Stimulated activated CD8-positive, alpha-beta memory T cell treated with anti-CD3 and anti-CD28 coated beads, Interleukin-15, amount 100 ng/mL, for 1 hour (primary cell): ENCODE data around the gene NPTX2.

Experiments used
- DNase-seq: peaks from one replicate; pipeline ENCODE4 v3.0.0-alpha.2; 2020; ENCODE audit warnings: low read depth

The NPTX2 gene

GRCh38 chr7:98654524-98655272 lies 37.6 kb downstream of the NPTX2 start:
- no peak for DNase-seq

- no peak for DNase-seq
Measured at GRCh38 chr7:98655611-98656010, 38.5 kb downstream of the NPTX2 start.

DNA sequence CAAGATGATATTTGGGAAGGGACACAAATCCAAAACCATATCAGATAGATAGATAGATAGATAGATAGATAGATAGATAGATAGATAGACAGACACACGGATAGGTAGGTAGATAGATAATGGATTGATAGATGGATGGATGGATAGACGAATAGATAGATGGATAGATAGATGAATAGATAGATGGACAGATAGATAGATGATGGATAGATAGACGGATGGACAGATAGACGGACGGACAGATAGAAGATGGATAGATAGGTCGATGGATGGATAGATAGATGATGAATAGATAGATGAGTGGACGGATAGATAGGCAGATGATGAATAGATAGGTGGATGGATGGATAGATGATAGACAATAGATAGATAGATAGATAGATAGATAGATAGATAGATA lies 39.8 kb downstream of the NPTX2 start:
- DNase-seq: no peak

- DNase-seq: no peak
Measured at GRCh38 chr7:98657736-98658135, 40.7 kb downstream of the NPTX2 start.

DNA sequence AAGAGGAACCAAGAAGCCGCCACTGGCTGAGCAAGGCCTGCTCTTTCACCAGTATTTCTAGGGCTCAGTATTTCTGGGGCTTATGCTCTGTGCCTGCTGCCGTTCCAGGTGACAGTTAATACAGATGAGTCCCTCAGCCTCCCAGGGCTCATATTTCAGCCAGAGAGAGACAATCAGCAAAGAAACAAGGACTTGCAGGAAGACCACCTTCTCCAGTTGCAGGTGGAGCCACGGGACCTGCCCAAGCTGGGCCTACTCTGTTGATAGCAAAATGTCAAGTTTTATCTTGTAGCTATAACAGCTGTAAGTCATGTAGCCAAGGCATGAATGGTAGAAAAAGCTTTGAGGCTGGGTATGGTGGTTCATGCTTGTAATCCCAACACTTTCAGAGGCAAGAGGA lies 42.7 kb downstream of the NPTX2 start:
- no peak for DNase-seq

DNA sequence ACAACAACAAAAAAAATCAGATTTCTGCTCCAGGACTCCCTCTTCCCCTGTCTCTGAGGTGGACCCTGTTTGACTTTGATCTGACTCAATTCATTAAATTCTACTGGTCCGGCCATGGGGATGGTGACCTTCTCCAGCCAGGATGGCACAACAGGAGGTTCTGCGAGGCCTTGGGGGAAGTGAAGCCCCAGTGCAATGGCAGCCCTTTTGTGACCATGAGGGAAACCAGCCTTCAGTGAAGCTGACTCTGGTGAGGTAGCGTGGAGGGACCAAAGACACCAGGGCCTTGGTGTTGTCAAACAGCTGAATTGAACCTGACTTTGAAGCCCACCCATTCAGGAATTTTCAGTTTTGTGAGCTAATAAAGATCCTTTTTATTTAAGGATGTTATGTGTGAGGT lies 44.5 kb downstream of the NPTX2 start:
- DNase-seq: no peak

DNA sequence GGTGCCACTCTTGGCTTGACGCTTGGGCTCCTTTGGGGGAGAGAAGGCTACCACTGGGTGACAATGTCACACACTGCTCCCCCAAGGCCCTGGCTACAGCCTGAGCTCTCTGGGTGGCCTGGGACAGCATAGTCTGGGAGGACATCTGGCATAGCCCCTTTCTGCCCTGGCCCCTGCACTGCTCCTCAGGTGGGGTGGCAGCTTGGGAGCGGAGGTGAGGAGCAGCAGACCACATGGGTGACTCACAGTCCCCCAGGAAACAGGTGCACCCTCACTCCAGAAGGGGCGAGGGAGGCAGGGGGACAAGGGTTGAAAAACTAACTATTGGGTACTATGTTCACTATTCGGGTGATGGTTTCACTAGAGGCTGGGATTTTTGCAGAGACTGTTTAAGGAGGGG lies 45.2 kb downstream of the NPTX2 start:
- no peak for DNase-seq

- no peak for DNase-seq
Measured at GRCh38 chr7:98664882-98665281, 47.8 kb downstream of the NPTX2 start.

- no peak for DNase-seq
Measured at GRCh38 chr7:98668255-98668654, 51.2 kb downstream of the NPTX2 start.

- DNase-seq: no peak
Measured at GRCh38 chr7:98669329-98670000, 52.4 kb downstream of the NPTX2 start.

GRCh38 chr7:98670186-98670585 lies 53.1 kb downstream of the NPTX2 start:
- no peak for DNase-seq

GRCh38 chr7:98671733-98672331 lies 54.7 kb downstream of the NPTX2 start:
- no peak for DNase-seq

DNA sequence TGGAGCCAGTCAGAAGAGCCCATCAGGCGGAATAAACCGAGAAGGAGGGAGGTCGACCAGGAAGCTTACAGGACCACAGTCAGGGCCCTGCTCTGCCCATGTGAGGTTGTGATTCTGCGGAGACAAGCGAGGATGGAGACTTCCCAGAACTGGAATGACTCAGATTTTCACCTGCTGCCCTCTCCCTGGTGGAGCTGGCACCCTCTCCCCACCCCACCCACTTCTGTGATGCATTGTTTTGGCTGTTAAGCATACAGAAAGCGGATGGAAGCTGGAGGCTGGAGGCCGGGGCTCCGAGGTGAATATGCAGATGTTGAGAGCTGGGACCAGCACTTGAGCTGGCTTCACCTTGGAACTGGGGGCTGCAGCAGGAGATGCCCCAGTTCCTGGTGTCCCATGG lies 57.4 kb downstream of the NPTX2 start:
- no peak for DNase-seq

- no peak for DNase-seq
Measured at GRCh38 chr7:98674881-98675280, 57.8 kb downstream of the NPTX2 start.

DNA sequence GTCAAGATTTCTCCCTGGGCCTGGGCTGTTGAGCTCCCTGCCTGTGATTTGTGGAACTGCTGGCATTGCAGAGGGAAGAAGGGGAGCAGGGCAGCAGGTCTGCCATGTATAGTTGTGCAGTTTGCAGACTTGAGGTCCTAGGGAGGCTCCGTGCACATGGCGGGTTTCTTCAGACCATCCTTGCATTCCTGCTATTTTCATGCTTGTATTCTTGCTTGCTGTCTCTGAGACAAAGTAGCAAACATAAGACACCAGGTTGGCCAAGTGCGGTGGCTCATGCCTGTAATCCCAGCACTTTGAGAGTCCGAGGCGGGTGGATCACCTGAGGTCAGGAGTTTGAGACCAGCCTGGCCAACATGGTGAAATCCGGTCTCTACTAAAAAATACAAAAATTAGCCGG lies 61.1 kb downstream of the NPTX2 start:
- no peak for DNase-seq
